ENCODE data around the gene PPP1R9B.

- no peak for TF ChIP-seq ATF2 (CRISPR knock-in tag; IDR thresholded peaks at IDR 0.05; ENCODE audit: borderline replicate concordance, low read depth)
- TF ChIP-seq CTCF (IDR thresholded peaks at IDR 0.05), result no peak
- no peak for TF ChIP-seq SP1 (CRISPR knock-in tag; conservative IDR thresholded peaks at IDR 0.05)
- TF ChIP-seq E2F5 (CRISPR knock-in tag; IDR thresholded peaks at IDR 0.05), result no peak
- TF ChIP-seq NFYB (CRISPR knock-in tag; conservative IDR thresholded peaks at IDR 0.05; ENCODE audit: low read depth), result no peak
- TF ChIP-seq USF2 (CRISPR knock-in tag; IDR thresholded peaks at IDR 0.05), result no peak
These were observed 32.2 kb downstream of the PPP1R9B start for GRCh38 chr17:50118076-50118827.

Measured in WTC11 (cell line).